Measurements from ENCODE around the gene PRSS48. TPM values are rescaled to one million over a fixed set of nuclear protein-coding genes. Genes with fewer than 3 reads are reported as not detected.
"Not testable (repeated sequence)": the region's sequence is repeated elsewhere in the genome, so short reads cannot be mapped to it uniquely, and the experiment has no call there.

Gene PRSS48
- total RNA-seq, 4 donors from 2014 or later: not detected

DNA sequence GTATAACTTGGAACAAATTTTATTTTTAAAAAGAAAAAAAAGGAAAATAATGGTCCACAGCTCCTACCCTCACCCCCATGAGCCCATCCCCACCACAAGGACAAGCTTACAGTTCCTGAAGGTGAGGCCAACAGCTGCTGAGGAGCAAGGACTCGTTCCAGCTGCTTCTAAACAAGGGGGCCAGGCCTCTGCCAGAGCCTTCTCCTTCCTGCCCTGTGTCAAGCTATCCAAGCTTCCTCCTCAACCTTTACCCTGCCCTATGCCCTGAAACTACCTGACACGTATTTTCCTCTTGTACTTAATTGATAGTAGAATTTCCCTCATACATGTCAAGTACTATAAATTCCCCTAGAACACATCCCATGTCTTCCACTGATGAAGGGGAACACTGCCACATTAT, 39.7 kb downstream of the PRSS48 start:
- TF ChIP-seq CTCF (IDR thresholded peaks at IDR 0.05): no peak
- DNase-seq (ENCODE audit: low spot score) (no peak), ATAC-seq (ENCODE audit: low FRiP score) (no peak)

DNA sequence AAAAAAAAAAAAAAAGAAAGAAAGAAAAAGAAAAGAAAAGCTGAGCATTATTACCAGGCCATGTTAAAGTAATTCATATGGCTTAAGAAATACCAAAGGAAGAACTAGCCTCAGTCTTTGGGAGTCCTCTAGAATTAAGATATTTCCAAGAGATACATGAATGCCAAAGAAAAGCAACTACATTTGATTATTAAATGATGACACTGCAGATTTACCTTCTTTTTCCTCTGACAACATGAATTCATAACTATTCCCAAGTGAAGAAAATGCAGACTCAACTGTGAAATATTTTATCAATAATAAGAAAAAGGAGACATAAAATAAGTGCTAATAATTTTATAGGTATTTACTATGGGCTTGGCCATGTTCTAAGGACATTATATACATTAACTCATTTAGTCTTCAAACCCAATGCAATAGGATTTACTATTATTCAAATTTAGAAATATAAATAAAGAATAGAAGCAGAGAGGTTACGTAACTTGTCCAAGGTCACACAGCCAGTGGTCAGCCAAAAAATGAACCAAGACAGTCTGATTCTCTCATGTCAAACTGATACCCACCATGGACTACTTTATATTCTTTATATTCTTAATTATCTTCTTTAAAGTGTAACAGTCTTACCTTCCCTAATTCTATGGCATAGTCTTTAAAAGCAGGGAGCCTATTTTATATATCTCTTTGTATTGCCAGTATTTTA, 41.5 kb downstream of the PRSS48 start:
- TF ChIP-seq CTCF (IDR thresholded peaks at IDR 0.05): no peak
- DNase-seq (ENCODE audit: low spot score) (no peak), ATAC-seq (ENCODE audit: low FRiP score) (no peak)

DNA sequence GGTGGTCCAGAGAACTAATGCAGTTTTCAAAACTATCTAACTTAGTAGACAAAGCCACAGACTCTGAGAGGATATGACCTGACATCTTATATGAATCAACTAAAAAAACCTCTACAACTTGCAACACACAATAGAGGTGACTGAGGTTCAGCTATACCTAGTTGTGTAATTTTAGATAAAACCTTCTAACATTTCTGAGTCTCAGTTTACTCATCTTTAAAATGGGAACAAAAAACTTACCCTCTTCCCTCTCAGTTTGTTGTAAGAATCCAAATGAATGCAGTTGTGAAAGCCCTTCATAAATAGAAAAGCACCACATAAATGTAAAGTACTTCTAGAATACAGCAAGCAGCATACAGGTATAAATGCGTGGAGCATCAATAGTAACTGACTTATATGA, 42.5 kb downstream of the PRSS48 start:
- no peak for ATAC-seq (ENCODE audit: low FRiP score)
- DNase-seq (ENCODE audit: low spot score): no peak
- no peak for TF ChIP-seq CTCF (IDR thresholded peaks at IDR 0.05)

DNA sequence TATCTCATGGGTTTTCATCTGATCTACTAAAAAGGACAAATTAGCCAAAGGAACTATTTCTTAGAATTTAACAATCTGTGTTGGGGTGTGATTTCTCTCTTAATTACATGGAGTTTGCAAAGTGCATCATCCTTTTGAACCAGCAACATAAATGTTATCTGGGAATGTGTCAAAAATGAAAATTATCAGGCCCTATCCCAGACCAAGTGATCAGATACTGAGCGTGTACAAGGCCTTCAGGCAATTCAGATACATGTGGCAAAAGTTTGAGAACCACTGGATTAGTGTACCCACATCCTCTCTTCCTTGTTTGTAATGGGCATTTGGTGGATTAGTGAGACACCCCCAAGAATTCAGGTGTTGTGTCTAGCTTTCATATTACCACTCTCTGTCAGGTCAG, 44.6 kb downstream of the PRSS48 start:
- DNase-seq (ENCODE audit: low spot score): no peak
- ATAC-seq (ENCODE audit: low FRiP score): no peak
- TF ChIP-seq CTCF (IDR thresholded peaks at IDR 0.05): no peak

DNA sequence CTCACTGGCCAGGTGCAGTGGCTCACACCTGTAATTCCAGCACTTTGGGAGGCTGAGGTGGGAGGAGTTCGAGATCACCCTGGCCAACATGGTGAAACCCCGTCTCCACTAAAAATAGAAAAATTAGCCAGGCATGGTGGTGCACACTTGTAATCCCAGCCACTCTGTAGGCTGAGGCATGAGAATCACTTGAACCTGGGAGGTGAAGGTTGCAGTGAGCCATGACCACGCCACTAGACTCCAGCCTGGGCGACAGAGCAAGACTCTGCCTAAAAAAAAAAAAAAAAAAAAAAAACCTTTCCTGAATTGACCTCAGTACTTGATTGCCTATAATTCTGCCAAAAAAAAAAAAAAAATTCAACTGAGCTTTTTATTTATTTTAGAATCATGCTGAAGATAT, 45.2 kb downstream of the PRSS48 start:
- ATAC-seq (ENCODE audit: low FRiP score); DNase-seq (ENCODE audit: low spot score): not testable (repeated sequence)

DNA sequence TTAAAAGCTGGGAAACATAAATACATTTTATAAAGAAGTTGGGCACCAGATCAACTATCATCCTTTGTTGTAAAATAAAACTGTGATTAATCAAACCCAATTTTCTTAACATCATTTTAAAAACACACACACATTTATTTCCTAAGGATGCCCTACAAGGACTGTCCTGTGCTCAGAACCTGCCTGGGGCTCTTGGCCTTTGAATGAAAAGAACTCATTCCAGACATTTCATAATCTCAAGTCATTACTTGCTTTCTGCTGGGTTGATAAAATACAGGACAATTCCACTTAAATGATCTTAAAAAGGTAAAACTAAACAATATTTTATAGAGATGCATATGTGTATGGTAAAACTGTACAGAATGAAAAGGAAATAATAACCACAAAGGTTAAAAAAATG, 45.6 kb downstream of the PRSS48 start:
- DNase-seq (ENCODE audit: low spot score): no peak
- no peak for ATAC-seq (ENCODE audit: low FRiP score)
- no peak for TF ChIP-seq CTCF (IDR thresholded peaks at IDR 0.05)

- no peak for TF ChIP-seq CTCF (IDR thresholded peaks at IDR 0.05)
- no peak for DNase-seq (ENCODE audit: low spot score)
- no peak for ATAC-seq (ENCODE audit: low FRiP score)
Measured at GRCh38 chr4:151323667-151324066, 46.7 kb downstream of the PRSS48 start.

Data from omental fat pad (tissue), 4 donors.